ENCODE results near the gene DNAJC8. TPM values are rescaled to one million over a fixed set of nuclear protein-coding genes. Genes with fewer than 3 reads are reported as not detected.

The DNAJC8 gene
- total RNA-seq, 1 donor from 2014 or later, result 90.3 TPM

DNA sequence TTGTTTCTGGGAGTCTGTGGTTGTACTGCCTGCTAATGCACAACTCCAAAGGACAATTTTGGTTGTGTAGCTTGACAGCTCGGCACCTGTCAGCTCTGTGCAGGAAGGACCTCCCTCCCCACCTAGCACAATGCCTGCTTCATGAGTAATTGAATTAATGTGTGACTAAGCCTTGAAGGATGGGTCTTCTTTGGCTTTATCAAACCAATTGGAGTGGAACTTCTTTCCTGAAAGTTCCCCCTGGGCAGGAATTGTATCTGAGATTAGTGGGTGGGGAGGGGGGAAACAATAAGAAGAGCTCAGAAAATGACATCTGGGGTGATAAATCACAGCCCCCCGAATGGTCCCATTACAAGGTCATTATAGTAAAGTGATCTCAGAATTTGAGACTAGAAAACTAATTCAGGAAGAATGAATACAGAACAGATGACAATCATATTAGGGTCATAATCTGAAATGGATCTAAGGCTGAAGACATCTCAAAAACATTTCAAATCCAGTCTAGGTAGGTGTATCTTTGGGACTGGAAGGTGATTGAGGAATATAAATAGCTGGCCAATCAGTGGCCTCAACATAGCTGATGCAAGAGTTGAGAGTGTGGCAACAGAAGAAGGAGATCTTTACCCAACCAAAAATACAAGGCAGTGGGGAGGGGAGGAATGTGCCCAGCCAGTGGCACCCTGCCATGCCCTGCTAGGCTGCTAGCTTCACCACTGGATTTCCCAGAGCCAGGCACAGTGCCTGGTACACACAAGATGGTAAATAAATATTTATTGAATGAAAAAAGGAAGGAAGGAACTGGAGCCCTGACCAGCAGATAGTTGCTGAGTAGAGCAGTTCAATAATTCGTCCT is 16.4 kb upstream of the DNAJC8 start:
- H3K9me3 Mint-ChIP-seq (ENCODE audit: low read depth), result no peaks in the 10 kb centered on the region
- H3K27ac Mint-ChIP-seq, result peak overlapping the region; percentile 98
- peaks cover 34% of the 10 kb centered on the region for H3K4me1 Mint-ChIP-seq (ENCODE audit: low read depth)
- H3K27me3 Mint-ChIP-seq, result no peaks in the 10 kb centered on the region
- H3K36me3 Mint-ChIP-seq (ENCODE audit: insufficient read depth), result no peaks in the 10 kb centered on the region
- no peak for DNase-seq (ENCODE audit: low spot score, unreplicated experiment)
- TF ChIP-seq, protein P1, sequence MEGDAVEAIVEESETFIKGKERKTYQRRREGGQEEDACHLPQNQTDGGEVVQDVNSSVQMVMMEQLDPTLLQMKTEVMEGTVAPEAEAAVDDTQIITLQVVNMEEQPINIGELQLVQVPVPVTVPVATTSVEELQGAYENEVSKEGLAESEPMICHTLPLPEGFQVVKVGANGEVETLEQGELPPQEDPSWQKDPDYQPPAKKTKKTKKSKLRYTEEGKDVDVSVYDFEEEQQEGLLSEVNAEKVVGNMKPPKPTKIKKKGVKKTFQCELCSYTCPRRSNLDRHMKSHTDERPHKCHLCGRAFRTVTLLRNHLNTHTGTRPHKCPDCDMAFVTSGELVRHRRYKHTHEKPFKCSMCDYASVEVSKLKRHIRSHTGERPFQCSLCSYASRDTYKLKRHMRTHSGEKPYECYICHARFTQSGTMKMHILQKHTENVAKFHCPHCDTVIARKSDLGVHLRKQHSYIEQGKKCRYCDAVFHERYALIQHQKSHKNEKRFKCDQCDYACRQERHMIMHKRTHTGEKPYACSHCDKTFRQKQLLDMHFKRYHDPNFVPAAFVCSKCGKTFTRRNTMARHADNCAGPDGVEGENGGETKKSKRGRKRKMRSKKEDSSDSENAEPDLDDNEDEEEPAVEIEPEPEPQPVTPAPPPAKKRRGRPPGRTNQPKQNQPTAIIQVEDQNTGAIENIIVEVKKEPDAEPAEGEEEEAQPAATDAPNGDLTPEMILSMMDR (IDR thresholded peaks at IDR 0.05; ENCODE audit: unreplicated experiment), result no peak
- H3K4me3 Mint-ChIP-seq (ENCODE audit: low read depth), result no peak overlapping the region

- TF ChIP-seq, protein P1 (IDR thresholded peaks at IDR 0.05; ENCODE audit: unreplicated experiment), result peak; percentile 94
- DNase-seq (ENCODE audit: low spot score, unreplicated experiment), result peak; percentile 63
- Mint-ChIP-seq H3K4me3 (ENCODE audit: low read depth) (peak overlapping the region; percentile 43), H3K36me3 (ENCODE audit: insufficient read depth) (no peaks in the 10 kb centered on the region), H3K9me3 (ENCODE audit: low read depth) (no peaks in the 10 kb centered on the region), H3K4me1 (ENCODE audit: low read depth) (peaks cover 39% of the 10 kb centered on the region), H3K27ac (peak overlapping the region; percentile 98), H3K27me3 (no peaks in the 10 kb centered on the region)
Measured at GRCh38 chr1:28248273-28249012, 15.6 kb upstream of the DNAJC8 start.

DNA sequence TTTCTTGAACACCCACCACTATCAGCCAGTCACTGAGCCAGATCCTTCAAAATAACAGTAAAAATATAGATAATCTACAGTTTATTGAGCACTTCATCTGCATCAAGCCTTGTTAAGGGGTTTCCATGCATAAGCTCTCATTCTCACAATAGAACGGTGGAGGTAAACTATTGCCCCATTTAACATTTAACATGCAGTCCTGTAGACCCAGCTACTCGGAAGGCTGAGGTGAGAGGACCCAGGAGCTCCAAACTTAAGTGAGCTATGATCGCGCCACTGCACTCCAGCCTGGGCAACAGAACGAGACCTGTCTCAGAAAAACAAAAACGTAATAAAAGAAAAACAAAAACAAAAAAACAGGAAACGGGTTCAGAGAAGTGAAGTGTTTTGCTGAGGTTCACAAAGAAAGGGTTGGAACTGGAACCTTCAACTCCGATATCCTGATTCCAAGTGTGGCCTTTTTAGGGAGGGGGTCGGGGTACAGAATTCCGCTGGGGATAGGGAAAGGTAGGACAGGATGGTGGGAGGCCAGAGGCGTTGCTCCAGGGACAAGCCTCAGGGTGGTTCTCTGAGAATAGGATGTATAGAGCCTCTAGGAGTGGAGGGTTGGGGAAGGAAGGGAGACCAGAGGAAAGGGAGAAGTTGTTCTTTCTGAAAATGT is 14.9 kb upstream of the DNAJC8 start:
- TF ChIP-seq, protein P1 (IDR thresholded peaks at IDR 0.05; ENCODE audit: unreplicated experiment), result no peak
- H3K36me3 Mint-ChIP-seq (ENCODE audit: insufficient read depth), result no peaks in the 10 kb centered on the region
- H3K9me3 Mint-ChIP-seq (ENCODE audit: low read depth), result no peaks in the 10 kb centered on the region
- peak overlapping the region; percentile 98 for H3K27ac Mint-ChIP-seq
- H3K27me3 Mint-ChIP-seq, result no peaks in the 10 kb centered on the region
- no peak for DNase-seq (ENCODE audit: low spot score, unreplicated experiment)
- peak overlapping the region; percentile 94 for H3K4me3 Mint-ChIP-seq (ENCODE audit: low read depth)
- peaks cover 39% of the 10 kb centered on the region for H3K4me1 Mint-ChIP-seq (ENCODE audit: low read depth)

DNA sequence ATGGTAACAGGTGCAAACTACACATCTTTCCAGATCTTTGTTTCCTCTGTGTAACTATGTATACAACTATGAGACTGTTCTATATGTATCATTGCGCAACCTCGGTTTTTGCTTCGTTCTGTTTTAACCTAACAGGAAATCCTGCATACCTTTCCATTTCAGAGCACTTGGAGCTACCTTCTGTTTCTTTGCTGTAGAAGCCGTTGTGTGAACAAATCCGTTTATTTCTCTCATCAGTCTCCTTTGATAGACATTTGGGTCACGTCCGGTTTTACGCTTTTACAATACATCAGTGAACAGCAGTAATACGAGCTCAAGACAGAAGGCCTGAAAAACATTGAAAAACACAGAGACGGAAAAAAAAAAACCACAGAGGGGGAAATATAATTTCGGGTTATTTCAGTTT is 13.6 kb upstream of the DNAJC8 start:
- Mint-ChIP-seq H3K4me1 (ENCODE audit: low read depth) (peaks cover 39% of the 10 kb centered on the region), H3K27ac (peak overlapping the region; percentile 73), H3K27me3 (no peaks in the 10 kb centered on the region), H3K4me3 (ENCODE audit: low read depth) (peak overlapping the region; percentile 94), H3K36me3 (ENCODE audit: insufficient read depth) (no peaks in the 10 kb centered on the region), H3K9me3 (ENCODE audit: low read depth) (no peaks in the 10 kb centered on the region)
- no peak for DNase-seq (ENCODE audit: low spot score, unreplicated experiment)
- TF ChIP-seq, protein P1 (IDR thresholded peaks at IDR 0.05; ENCODE audit: unreplicated experiment), result no peak
